Neuron (in vitro differentiated cells): ENCODE data around the gene FAM9C.

ENCODE experiments used
- H2AFZ ChIP-seq: one replicate; pipeline ENCODE4 v1.6.1; 2013; ENCODE audit warnings: low read depth, mild to moderate bottlenecking, inconsistent platforms, low read length, moderate library complexity
- H3K27me3 ChIP-seq: one replicate; pipeline ENCODE4 v1.6.1; 2013; ENCODE audit warnings: low read length; ENCODE audit not compliant: insufficient read depth
- H3K36me3 ChIP-seq: one replicate; pipeline ENCODE4 v1.6.1; 2013; ENCODE audit warnings: low read length; ENCODE audit not compliant: insufficient read depth
- H3K4me1 ChIP-seq: one replicate; pipeline ENCODE4 v1.6.1; 2013; ENCODE audit warnings: low read length; ENCODE audit not compliant: insufficient read depth
- H3K4me3 ChIP-seq: 2 replicates; pipeline ENCODE4 v1.5.1; 2013; ENCODE audit warnings: mild to moderate bottlenecking, low read length, moderate library complexity
- H3K9me3 ChIP-seq: one replicate; pipeline ENCODE4 v1.6.1; 2013; ENCODE audit warnings: low read length

FAM9C gene

GRCh38 chrX:13001961-13002671, 42.3 kb downstream of the FAM9C start:
- Histone ChIP-seq H2AFZ (no peak overlapping the region), H3K36me3 (no peaks in the 10 kb centered on the region), H3K9me3 (no peaks in the 10 kb centered on the region), H3K4me3 (no peak overlapping the region), H3K27me3 (no peaks in the 10 kb centered on the region), H3K4me1 (peaks cover 24% of the 10 kb centered on the region)

- Histone ChIP-seq H2AFZ (no peak overlapping the region), H3K27me3 (no peaks in the 10 kb centered on the region), H3K4me1 (peaks cover 24% of the 10 kb centered on the region), H3K9me3 (no peaks in the 10 kb centered on the region), H3K36me3 (no peaks in the 10 kb centered on the region), H3K4me3 (no peak overlapping the region)
Observed at GRCh38 chrX:13001097-13001496, 43.3 kb downstream of the FAM9C start.

GRCh38 chrX:13000301-13000811, 44.1 kb downstream of the FAM9C start:
- H3K4me3 ChIP-seq = no peak overlapping the region

GRCh38 chrX:12999422-12999821, 45.0 kb downstream of the FAM9C start:
- H3K4me3 ChIP-seq = no peak overlapping the region
- H3K27me3 ChIP-seq = no peaks in the 10 kb centered on the region
- H3K36me3 ChIP-seq = no peaks in the 10 kb centered on the region
- peaks cover 24% of the 10 kb centered on the region for H3K4me1 ChIP-seq
- H2AFZ ChIP-seq = peak overlapping the region; percentile 65
- H3K9me3 ChIP-seq = no peaks in the 10 kb centered on the region

More at GRCh38 chrX:13000301-13000811, 44.1 kb downstream of the FAM9C start:
- Histone ChIP-seq H2AFZ (peak overlapping the region; percentile 65), H3K4me1 (peaks cover 24% of the 10 kb centered on the region), H3K9me3 (no peaks in the 10 kb centered on the region), H3K27me3 (no peaks in the 10 kb centered on the region), H3K36me3 (no peaks in the 10 kb centered on the region)

- Histone ChIP-seq H2AFZ (peak overlapping the region; percentile 68), H3K27me3 (no peaks in the 10 kb centered on the region), H3K4me1 (peaks cover 24% of the 10 kb centered on the region), H3K4me3 (no peak overlapping the region), H3K36me3 (no peaks in the 10 kb centered on the region), H3K9me3 (no peaks in the 10 kb centered on the region)
Observed at GRCh38 chrX:12997906-12998687, 46.3 kb downstream of the FAM9C start.

GRCh38 chrX:12996934-12997435, 47.4 kb downstream of the FAM9C start:
- no peak overlapping the region for H2AFZ ChIP-seq
- no peaks in the 10 kb centered on the region for H3K9me3 ChIP-seq
- H3K4me1 ChIP-seq = peaks cover 24% of the 10 kb centered on the region
- H3K36me3 ChIP-seq = no peaks in the 10 kb centered on the region
- no peak overlapping the region for H3K4me3 ChIP-seq
- no peaks in the 10 kb centered on the region for H3K27me3 ChIP-seq

- no peak overlapping the region for H2AFZ ChIP-seq
- no peak overlapping the region for H3K4me3 ChIP-seq
- H3K9me3 ChIP-seq = no peaks in the 10 kb centered on the region
- H3K4me1 ChIP-seq = peaks cover 10% of the 10 kb centered on the region
- H3K27me3 ChIP-seq = no peaks in the 10 kb centered on the region
- no peaks in the 10 kb centered on the region for H3K36me3 ChIP-seq
Observed at GRCh38 chrX:12994321-12994720, 50.1 kb downstream of the FAM9C start.

GRCh38 chrX:12993826-12994225, 50.6 kb downstream of the FAM9C start:
- Histone ChIP-seq H3K9me3 (no peaks in the 10 kb centered on the region), H3K4me1 (peaks cover 9% of the 10 kb centered on the region), H2AFZ (no peak overlapping the region), H3K36me3 (no peaks in the 10 kb centered on the region), H3K27me3 (no peaks in the 10 kb centered on the region), H3K4me3 (no peak overlapping the region)

- H2AFZ ChIP-seq = no peak overlapping the region
- no peaks in the 10 kb centered on the region for H3K4me1 ChIP-seq
- H3K9me3 ChIP-seq = no peaks in the 10 kb centered on the region
- no peaks in the 10 kb centered on the region for H3K36me3 ChIP-seq
- H3K4me3 ChIP-seq = no peak overlapping the region
- H3K27me3 ChIP-seq = no peaks in the 10 kb centered on the region
Observed at GRCh38 chrX:12992544-12993118, 51.8 kb downstream of the FAM9C start.

GRCh38 chrX:12991575-12991974, 52.8 kb downstream of the FAM9C start:
- Histone ChIP-seq H3K36me3 (no peaks in the 10 kb centered on the region), H2AFZ (no peak overlapping the region)

GRCh38 chrX:12989461-12989860, 55.0 kb downstream of the FAM9C start:
- H3K27me3 ChIP-seq = no peaks in the 10 kb centered on the region
- no peak overlapping the region for H2AFZ ChIP-seq
- no peaks in the 10 kb centered on the region for H3K36me3 ChIP-seq
- H3K4me3 ChIP-seq = no peak overlapping the region
- H3K9me3 ChIP-seq = no peaks in the 10 kb centered on the region
- H3K4me1 ChIP-seq = no peaks in the 10 kb centered on the region

More at GRCh38 chrX:12991575-12991974, 52.8 kb downstream of the FAM9C start:
- no peaks in the 10 kb centered on the region for H3K9me3 ChIP-seq
- H3K4me1 ChIP-seq = no peaks in the 10 kb centered on the region
- no peak overlapping the region for H3K4me3 ChIP-seq
- H3K27me3 ChIP-seq = no peaks in the 10 kb centered on the region

GRCh38 chrX:12988797-12989196, 55.6 kb downstream of the FAM9C start:
- Histone ChIP-seq H3K9me3 (no peaks in the 10 kb centered on the region), H3K36me3 (no peaks in the 10 kb centered on the region), H3K4me1 (no peaks in the 10 kb centered on the region), H3K27me3 (no peaks in the 10 kb centered on the region), H3K4me3 (no peak overlapping the region), H2AFZ (no peak overlapping the region)
